KOPT-K1 (cell line): Measurements from ENCODE around the gene ASAP2.

ENCODE experiments used
- H3K27ac ChIP-seq: fragments of 200-600 bp; sonication (generic); 2 replicates; pipeline ENCODE4 v1.5.1; 2016; ENCODE audit warnings: antibody characterized with exemption, mild to moderate bottlenecking, low read depth, low read length; ENCODE audit not compliant: poor library complexity, severe bottlenecking
- H3K36me3 ChIP-seq: fragments of 200-600 bp; sonication (generic); 2 replicates; pipeline ENCODE4 v1.5.1; 2017; ENCODE audit warnings: antibody characterized with exemption, mild to moderate bottlenecking, low read length, moderate library complexity; ENCODE audit not compliant: insufficient read depth
- H3K9me3 ChIP-seq: fragments of 200-600 bp; sonication (generic); 2 replicates; pipeline ENCODE4 v1.5.1; 2017; ENCODE audit warnings: antibody characterized with exemption, low read length, mild to moderate bottlenecking; ENCODE audit not compliant: insufficient read depth, poor library complexity, severe bottlenecking

Gene ASAP2

GRCh38 chr2:9244985-9245544 is 38.5 kb downstream of the ASAP2 start:
- Histone ChIP-seq H3K36me3 (no peaks in the 10 kb centered on the region), H3K9me3 (no peaks in the 10 kb centered on the region), H3K27ac (no peak overlapping the region)

- Histone ChIP-seq H3K36me3 (no peaks in the 10 kb centered on the region), H3K27ac (no peak overlapping the region), H3K9me3 (no peaks in the 10 kb centered on the region)
Observed at GRCh38 chr2:9247177-9247576, 40.6 kb downstream of the ASAP2 start.

- Histone ChIP-seq H3K27ac (no peak overlapping the region), H3K9me3 (no peaks in the 10 kb centered on the region), H3K36me3 (no peaks in the 10 kb centered on the region)
Observed at GRCh38 chr2:9247786-9248185, 41.2 kb downstream of the ASAP2 start.

- Histone ChIP-seq H3K27ac (no peak overlapping the region), H3K9me3 (no peaks in the 10 kb centered on the region), H3K36me3 (no peaks in the 10 kb centered on the region)
Observed at GRCh38 chr2:9248363-9248762, 41.8 kb downstream of the ASAP2 start.

GRCh38 chr2:9249020-9249800 is 42.6 kb downstream of the ASAP2 start:
- Histone ChIP-seq H3K27ac (no peak overlapping the region), H3K36me3 (no peaks in the 10 kb centered on the region), H3K9me3 (no peaks in the 10 kb centered on the region)

- Histone ChIP-seq H3K36me3 (no peaks in the 10 kb centered on the region), H3K9me3 (no peaks in the 10 kb centered on the region), H3K27ac (no peak overlapping the region)
Observed at GRCh38 chr2:9250091-9250490, 43.5 kb downstream of the ASAP2 start.

- Histone ChIP-seq H3K36me3 (no peaks in the 10 kb centered on the region), H3K9me3 (no peaks in the 10 kb centered on the region), H3K27ac (no peak overlapping the region)
Observed at GRCh38 chr2:9250498-9251153, 44.0 kb downstream of the ASAP2 start.

- H3K36me3 ChIP-seq, result no peaks in the 10 kb centered on the region
- H3K27ac ChIP-seq, result no peak overlapping the region
- H3K9me3 ChIP-seq, result no peaks in the 10 kb centered on the region
Observed at GRCh38 chr2:9251154-9252001, 44.8 kb downstream of the ASAP2 start.

GRCh38 chr2:9252002-9252357 is 45.4 kb downstream of the ASAP2 start:
- Histone ChIP-seq H3K36me3 (no peaks in the 10 kb centered on the region), H3K27ac (no peak overlapping the region), H3K9me3 (no peaks in the 10 kb centered on the region)

- H3K9me3 ChIP-seq, result no peaks in the 10 kb centered on the region
- no peak overlapping the region for H3K27ac ChIP-seq
- no peaks in the 10 kb centered on the region for H3K36me3 ChIP-seq
Observed at GRCh38 chr2:9255416-9255815, 48.8 kb downstream of the ASAP2 start.

- H3K27ac ChIP-seq, result no peak overlapping the region
- no peaks in the 10 kb centered on the region for H3K36me3 ChIP-seq
- H3K9me3 ChIP-seq, result no peaks in the 10 kb centered on the region
Observed at GRCh38 chr2:9256147-9256546, 49.5 kb downstream of the ASAP2 start.

- no peak overlapping the region for H3K27ac ChIP-seq
Observed at GRCh38 chr2:9256570-9257043, 50.0 kb downstream of the ASAP2 start.

GRCh38 chr2:9258501-9258900 is 51.9 kb downstream of the ASAP2 start:
- no peak overlapping the region for H3K27ac ChIP-seq
- no peaks in the 10 kb centered on the region for H3K36me3 ChIP-seq
- no peaks in the 10 kb centered on the region for H3K9me3 ChIP-seq

More at GRCh38 chr2:9256570-9257043, 50.0 kb downstream of the ASAP2 start:
- H3K36me3 ChIP-seq, result no peaks in the 10 kb centered on the region
- H3K9me3 ChIP-seq, result no peaks in the 10 kb centered on the region

- Histone ChIP-seq H3K27ac (no peak overlapping the region), H3K36me3 (no peaks in the 10 kb centered on the region), H3K9me3 (no peaks in the 10 kb centered on the region)
Observed at GRCh38 chr2:9258953-9259399, 52.4 kb downstream of the ASAP2 start.

- Histone ChIP-seq H3K27ac (no peak overlapping the region), H3K9me3 (no peaks in the 10 kb centered on the region), H3K36me3 (no peaks in the 10 kb centered on the region)
Observed at GRCh38 chr2:9260464-9260918, 53.9 kb downstream of the ASAP2 start.
